ENCODE results near the gene GATM.

The GATM gene, protein sequence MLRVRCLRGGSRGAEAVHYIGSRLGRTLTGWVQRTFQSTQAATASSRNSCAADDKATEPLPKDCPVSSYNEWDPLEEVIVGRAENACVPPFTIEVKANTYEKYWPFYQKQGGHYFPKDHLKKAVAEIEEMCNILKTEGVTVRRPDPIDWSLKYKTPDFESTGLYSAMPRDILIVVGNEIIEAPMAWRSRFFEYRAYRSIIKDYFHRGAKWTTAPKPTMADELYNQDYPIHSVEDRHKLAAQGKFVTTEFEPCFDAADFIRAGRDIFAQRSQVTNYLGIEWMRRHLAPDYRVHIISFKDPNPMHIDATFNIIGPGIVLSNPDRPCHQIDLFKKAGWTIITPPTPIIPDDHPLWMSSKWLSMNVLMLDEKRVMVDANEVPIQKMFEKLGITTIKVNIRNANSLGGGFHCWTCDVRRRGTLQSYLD

DNA sequence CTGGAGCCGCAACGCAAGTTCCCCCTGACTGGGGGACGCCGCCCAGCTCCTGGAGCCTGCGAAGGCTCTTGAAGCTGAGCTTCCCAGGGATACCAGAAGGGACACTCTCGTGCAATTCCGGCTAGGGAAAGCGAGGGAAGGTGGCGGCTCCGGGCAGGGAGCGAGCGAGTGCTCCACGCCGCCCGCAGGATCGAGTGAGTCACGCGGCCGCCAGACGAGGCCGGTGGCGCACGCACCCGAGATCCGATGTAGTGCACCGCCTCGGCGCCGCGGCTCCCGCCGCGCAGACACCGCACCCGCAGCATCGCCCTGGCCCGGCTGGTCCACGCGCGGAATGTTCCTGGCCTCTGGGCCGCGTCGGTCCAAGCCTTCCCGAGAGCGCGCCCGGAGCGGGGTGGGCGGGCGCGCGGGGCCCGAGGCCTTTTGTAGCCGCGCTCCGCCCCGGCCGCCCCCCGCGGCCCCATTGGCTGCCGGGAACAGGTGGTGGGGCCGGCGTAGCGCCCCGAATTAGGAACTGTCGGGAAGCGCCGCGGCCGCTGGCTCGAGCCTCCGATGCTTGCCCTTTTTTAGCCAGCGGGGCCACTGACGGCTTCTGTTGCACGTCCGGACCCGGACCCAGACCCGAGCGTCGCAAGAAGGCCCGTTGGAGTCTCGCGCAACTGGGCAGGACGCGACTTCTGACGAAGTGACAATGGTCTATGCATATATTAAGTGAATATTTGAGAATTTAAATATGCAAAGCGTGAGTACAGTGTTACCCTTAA lies at the start of gene GATM:
Gene GATM, minus strand, starts transcription at position 396 of the 764 bp plus-strand sequence. Its CDS starts 91 bp downstream, at position 305.
- DNase-seq, result peak; percentile 29 to 88 (median 82)

DNA sequence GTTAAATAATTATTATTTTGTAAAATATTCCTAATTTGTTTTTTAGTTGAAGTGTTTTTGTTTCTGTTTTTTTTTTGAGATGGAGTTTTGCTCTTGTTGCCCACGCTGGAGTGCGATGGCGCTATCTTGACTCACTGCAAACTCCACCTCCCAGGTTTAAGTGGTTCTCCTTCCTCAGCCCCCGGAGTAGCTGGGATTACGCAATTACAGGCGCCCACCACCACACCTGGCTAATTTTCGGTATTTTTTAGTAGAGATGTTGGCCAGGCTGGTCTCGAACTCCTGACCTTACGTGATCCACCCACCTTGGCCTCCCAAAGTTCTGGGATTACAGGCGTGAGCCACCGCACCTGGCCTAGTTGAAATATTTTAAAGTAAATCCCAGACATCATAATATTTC lies 48.7 kb upstream of the GATM start:
- DNase-seq, result no peak

DNA sequence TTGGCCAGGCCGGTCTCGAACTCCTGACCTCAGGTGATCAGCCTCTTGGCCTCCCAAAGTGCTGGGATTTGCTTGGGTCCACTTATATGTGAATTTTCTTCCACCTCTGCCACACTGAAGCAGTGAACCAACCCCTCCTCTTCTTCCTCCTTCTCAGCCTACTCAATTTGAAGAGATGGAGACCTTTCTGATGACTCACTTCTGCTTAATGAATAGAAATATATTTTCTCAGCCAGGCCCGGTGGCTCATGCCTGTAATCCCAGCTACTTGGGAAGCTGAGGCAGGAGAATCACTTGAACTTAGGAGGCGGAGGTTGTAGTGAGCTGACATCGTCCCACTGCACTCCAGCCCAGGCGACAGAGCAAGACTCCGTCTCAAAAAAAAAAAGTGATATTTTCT lies 46.8 kb upstream of the GATM start:
- no peak for DNase-seq

DNA sequence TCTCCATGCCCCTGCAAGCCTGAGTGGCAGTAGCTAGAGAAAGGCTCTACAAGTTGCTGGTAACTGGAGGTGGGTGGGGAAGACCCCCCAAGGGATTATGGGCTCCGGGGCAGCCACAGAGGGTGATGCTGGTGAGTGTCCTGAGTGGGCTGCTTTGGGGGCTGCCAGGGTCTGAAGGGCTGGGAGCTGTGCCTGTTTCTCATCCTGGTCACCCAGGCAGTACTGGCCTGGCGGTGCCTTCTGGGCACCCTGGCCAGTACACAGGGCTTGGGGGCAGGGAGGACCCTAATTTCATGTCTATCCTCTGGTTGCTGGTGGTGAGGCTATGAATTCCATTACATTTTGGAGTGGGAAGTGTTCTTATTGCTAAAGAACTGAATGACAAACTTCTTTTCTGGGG lies 46.1 kb upstream of the GATM start:
- no peak for DNase-seq

DNA sequence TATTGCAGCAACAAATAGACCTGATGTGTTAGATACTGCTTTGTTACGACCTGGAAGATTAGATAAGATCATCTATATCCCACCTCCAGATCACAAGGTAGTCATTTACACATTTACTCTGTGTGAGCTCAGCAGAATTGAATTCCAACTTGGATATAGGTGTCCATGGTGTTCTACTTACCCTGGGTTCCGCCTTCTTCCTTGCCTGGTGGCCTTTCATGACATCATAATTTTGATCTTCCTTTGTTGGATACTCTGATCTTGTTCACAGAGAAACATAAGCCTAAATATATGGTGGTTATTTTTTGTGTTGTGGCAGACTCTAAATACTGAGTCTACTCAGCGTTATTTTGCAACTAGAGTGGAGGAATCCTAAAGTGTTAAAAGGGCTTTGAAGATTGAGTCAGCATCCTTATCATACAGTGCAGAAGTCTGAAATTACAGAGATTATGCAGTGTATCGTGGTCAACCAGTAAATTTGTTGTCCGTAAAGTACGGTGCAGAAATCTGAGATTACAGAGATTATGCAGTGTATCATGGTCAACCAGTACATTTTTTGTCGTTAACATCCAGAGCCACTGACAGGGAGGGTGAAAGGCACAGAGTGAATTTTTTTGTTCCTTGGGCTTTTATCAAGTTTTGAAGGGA lies 39.1 kb upstream of the GATM start:
- DNase-seq, result no peak

DNA sequence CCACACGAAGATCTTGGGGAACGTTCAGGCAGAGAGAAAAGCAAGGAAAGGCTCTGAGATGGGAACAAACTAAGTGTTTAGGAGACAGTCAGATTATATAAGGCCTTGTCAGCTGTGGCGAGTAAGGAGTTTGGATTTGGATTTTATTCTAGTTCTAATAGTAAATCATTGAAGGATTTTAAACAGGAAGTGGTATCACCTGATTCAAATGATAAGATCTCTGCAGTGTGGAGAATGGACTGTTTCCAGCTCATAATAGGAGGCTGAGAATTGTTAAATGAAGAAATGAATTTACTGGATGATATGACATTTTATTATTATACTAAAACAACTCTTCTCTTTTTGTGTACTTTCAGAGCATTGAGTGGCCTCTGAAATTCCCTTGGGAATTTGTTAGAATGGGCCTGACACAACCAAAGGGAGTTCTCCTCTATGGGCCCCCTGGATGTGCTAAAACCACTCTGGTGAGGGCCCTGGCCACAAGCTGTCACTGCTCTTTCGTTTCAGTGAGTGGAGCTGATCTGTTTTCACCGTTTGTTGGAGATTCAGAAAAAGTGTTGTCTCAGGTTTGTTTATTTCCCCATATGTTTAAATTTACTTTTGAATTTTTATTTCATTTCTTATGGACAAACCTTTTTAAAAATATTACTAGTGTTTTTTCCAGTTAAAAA lies 36.0 kb upstream of the GATM start:
- no peak for DNase-seq

DNA sequence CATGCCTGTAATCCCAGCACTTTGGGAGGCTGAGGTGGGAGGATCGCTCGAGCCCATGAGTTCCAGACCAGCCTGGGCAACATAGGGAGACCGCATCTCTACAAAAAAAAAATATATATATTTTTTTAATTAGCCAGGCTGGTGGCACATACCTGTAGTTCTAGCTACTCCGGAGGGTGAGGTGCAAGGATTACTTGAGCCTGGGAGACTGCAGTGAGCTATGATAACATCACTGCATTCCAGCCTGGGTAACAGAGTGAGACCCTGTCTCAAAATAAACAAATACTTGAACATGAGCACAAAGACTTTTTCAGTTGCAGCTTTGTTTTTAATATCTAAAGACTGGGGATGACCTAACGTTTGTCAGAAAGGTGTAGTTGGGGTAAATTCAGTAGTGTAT lies 31.3 kb upstream of the GATM start:
- DNase-seq, result no peak

DNA sequence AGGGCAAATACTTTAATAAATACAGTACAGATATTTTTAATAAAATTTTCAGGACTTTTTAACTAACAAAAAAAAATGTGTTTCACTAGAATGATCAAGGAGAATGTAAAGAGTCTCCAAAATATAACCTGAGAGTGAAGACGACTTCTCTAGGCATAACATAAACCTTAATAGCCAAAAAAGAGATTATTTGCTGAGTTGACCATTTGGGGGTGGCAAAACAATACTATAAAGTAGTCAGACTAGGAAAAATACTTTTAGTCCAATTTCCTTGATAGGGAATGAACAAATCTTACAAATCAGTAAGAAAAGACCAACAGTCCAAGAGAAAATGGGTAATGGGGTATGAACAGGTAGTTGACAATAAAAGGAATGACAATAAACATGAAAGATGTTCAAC lies 29.4 kb upstream of the GATM start:
- no peak for DNase-seq

DNA sequence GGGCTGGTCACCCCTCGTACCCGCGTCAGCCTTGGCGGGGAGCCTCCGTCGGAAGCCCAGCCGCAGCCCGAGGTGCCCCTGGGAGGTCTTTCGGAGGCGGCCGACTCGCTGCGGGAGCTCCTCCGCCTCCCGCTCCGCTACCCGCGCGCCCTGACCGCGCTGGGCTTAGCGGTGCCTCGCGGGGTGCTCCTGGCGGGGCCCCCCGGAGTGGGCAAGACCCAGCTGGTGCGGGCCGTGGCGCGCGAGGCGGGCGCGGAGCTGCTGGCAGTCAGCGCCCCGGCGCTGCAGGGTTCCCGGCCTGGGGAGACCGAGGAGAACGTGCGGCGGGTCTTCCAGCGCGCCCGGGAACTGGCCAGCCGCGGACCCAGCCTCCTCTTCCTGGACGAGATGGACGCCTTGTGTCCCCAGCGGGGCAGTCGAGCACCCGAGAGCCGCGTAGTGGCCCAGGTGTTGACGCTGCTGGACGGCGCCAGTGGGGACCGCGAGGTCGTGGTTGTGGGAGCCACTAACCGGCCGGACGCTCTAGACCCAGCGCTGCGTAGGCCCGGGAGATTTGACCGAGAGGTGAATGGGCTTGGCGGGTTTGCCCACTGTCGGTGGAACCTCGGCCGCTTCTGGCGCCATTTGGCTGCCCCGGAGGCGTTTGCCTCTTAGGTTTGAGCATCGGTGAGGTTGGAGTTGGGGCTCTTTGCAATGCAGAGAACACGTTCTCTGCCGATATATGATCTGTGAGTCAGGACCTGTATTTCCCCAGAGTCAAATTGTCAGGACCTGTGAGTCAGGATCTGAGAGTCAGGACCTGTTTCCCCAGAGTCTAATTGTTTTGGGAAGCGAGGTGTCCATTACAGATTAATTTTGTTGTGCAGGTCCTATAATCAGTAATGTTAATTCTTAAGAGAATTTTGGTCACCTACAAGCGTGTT lies 24.9 kb upstream of the GATM start:
- peak in 2 of 3 experiments; percentile 58 to 62 for DNase-seq

DNA sequence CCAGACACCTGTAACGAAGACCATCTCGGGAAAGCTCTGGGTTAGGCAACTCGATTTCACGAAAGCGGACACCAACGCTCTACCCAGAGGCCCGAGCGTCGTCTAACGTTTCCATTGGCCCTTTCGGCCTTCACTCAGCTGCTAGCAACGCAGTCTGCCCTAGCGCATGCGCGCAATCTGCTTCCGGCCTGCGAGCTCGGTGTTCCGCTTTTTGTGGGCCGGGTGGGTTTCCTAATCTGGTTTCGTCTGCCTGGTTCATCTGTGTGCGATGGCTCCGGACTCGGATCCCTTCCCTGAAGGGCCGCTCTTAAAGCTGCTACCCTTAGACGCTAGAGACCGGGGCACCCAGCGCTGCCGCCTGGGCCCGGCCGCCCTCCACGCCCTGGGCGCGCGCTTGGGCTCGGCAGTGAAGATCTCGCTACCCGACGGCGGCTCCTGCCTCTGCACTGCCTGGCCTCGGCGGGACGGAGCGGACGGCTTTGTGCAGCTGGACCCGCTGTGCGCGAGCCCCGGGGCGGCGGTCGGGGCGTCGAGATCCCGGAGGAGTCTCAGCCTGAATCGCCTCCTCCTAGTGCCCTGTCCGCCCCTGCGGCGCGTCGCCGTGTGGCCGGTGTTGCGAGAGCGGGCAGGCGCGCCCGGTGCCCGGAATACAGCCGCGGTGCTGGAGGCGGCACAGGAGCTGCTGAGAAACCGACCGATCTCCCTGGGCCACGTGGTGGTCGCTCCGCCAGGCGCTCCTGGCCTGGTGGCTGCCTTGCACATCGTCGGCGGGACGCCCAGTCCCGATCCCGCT lies 24.0 kb upstream of the GATM start:
- peak; percentile 92 to 97 (median 93) for DNase-seq

DNA sequence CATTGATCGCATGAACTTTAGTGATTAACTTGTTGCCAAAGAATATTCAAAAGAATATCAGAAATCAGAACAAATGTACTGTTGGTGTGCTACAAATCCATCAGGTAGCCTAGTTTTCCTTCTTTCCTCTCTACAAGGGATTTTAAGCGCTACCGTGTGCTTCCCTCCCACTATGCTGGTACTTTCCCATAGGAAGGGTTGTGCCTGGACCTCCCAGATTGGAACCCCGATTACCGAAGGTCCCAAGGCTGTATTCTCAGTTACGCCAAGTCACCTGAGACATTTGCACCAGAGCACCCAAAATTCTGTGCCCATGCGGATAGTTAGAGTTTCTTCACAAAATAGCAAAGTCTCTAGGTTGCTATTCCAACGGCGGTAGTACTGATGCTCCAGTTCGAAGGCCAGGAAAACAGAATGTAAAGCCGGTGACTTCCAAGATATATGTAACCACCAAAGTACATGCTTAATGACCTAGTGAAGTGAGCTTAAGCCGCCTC lies 23.4 kb upstream of the GATM start:
- no peak for DNase-seq

DNA sequence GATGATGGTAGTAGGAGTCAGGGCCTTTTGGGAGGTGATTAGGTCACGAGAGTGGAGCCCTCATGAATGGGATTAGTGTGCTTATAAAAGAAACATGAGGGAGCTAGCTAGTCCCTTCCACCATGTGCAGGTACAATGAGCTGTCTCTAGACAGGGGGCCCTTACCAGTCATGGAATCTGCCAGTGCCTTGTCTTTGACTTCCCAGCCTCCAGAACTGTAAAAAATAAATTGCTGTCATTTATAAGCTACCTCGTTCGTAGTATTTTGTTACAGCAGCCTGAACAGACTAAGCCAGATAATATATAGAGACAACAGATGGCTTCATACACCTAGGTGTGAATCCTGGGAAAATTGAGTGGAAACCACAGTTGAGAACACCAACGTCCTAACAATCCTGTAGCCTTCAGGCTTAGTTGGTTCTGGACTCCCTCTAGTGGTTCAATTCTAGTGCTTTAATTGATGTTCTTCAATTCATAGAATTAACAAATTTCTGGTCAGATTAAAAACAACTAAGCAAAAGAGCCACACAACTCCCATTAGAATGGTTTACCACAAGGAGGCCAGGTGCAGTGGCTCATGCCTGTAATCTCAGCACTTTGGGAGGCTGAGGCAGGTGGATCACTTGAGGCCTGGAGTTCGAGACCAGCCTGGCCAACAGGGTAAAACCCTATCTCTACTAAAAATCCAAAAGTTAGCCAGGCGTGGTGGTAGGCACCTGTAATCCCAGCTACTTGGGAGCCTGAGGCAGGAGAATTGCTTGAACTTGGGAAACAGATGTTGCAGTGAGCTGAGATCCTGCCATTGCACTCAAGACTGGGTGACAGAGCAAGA lies 21.3 kb upstream of the GATM start:
- peak in 2 of 3 experiments; percentile 23 to 55 for DNase-seq

DNA sequence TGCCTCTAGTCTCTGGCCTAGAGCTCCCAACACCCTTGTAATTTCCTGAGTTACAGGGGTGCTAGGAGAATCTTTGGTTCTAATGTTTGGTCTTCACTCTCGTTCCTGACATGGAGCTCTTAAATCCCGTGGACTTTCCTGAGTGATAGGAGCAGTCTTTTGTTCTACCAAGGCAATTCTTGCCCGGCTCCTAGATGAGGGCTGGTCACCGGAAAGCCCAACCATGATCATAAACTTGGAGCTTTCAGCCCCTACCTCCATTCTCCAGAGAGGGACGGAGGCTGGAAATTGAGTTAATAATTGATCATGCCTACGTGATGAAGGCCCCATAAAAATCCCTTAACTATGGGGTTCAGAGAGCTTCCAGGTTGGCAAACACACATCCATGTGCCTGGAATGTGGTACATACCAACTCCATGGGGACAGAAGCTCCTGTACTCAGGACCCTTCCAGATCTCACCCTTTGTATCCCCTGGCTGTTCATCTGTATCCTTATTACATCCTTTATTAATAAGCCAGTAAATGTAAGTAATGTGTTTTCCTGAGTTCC lies 18.8 kb upstream of the GATM start:
- DNase-seq, result no peak

DNA sequence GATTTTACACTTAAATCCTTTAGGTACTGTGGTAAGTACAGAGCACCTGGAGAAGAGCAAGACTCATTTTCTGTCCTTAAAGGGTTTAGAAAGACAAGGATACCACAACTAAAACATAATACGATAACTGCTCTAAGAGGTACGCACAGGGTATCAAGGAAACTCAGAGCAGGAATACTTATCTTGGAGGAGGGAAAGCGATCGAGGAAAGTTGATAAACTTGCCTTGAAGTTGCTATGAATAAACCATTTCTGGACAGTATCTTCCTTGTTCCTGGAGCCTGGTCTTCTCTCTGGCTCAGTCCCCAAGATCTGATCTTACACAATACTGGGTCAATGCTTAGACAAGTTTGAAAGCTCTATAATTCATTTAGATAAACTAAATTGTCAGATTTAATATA lies 17.6 kb upstream of the GATM start:
- DNase-seq, result no peak

DNA sequence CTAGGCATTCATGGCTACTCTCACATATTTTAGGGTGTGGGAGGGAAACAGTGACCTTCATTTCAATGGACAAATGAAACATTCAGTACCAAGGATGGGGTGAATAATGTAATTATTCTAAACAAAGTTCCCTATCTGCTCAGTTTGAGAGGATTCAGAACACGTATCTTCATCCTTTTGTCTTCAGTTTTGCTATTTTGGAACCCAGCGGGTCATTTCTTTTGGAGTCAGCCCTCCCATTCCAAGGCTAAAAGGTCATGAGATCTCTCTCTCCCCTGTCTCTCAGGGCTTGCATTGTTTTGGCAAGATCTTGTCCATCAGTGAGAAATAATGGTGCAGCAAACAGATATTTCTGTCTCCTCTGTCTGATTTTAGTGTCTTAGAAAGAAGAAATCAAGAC lies 16.3 kb upstream of the GATM start:
- DNase-seq, result no peak

DNA sequence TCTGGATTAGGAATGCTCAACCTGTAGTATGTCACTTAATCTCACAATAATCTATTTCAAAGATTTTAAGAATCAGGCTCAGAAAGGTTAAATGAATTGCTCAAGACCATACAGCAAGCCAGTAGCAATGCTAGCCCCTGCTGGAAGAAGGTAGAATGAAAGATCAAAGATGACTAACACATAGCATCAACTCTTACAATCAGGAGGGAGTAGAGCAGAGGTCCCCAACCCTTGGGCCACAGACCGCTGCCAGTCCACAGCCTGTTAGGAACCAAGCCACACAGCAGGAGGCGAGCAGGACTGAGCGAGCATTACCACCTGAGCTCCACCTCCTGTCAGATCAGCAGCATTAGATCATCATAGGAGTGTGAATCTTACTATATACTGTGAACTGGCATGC lies 15.5 kb upstream of the GATM start:
- no peak for DNase-seq

DNA sequence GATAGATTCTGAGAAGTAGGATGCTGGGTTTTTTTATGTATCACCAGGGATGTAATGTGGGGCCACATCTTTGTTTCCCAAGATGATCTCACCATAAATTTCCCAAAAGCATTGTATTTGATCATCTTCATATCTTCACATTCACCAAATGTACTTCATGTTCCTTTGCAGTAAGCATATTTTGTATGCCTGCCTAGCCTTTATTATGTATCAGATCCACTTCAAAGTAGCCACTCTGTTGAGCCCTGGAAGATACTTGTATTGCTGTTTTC lies 14.2 kb upstream of the GATM start:
- DNase-seq, result no peak

DNA sequence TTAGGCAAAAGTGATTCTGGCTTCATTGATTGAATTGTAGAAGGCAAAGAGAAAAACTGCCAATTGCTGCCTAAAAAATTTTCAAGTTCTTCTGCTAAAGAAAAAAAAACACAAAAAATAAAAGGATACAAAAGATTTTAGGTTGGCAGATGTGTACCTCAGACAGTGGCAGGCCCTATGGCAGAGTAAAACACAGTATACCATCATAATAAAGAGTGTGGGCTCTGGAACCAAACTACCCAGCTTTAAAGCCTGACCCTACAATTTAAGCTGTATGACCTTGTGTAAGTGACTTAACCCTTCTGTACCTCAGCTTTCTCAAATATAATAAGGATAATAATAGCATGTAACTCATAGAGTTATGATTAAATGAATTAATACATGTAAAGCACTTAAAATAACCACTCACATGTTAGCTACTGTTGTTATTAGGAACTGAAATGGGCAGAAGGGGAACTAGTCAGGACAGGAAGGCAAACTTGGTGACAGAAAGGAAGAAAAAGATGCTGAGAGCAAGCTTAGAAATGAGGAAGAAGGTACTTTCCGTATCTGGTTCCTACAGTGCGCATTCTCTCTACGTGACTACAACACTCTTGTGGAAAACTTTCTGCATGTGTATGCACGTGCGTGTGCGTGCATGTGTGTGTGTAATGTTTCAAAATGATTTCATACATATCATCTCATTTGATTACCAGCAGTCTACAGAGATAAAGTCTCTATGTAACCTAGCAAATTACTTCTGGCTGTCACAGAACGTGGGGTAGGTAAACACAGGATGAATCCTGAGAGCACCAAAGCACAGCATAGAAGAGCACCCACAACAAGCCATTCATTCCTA lies 13.6 kb upstream of the GATM start:
- DNase-seq, result no peak

DNA sequence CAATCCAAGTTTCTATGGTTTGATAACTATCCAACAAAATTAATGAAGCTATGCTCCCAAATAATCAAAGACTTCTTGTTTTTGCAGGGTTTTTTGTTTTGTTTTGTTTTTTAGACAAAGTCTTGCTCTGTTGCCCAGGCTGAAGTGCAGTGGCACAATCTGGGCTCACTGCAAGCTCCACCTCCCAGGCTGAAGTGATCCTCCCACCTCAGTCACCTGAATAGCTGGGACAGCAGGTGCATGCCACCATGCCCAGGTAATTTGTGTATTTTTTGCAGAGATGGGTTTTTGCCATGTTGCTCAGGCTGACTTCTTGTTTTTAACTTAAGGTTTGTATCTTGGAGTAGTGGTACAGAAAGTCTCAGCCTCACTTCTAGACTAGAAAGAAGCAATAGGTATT lies 11.0 kb upstream of the GATM start:
- DNase-seq, result no peak
